H1 (cell line): ENCODE measurements around the gene PRR7. TPM values are rescaled to one million over a fixed set of nuclear protein-coding genes. Genes with fewer than 3 reads are reported as not detected.

ENCODE experiments used
- CTCF ChIA-PET: fragments of 300-600 bp; sonication (Branson Sonifier 250); formaldehyde crosslinking; loops from one replicate; lab custom pipeline; 2021; ENCODE audit not compliant: partially characterized antibody; lab: Charles Lee
- POLR2A ChIA-PET: fragments of 300-600 bp; sonication (Branson Sonifier 250); formaldehyde crosslinking; loops from one replicate; lab custom pipeline; 2021; ENCODE audit warnings: inconsistent platforms; ENCODE audit not compliant: partially characterized antibody; lab: Charles Lee
- DNase-seq, 2 experiments: peaks; one replicate each; pipeline versions ENCODE4 v3.0.0 to v3.0.0-alpha.2; 2010 to 2022; ENCODE audit warnings: low spot score in 2 of 2, low read depth in 1 of 2, mixed read lengths in 1 of 2
- FAIRE-seq: peaks from 2 replicates; lab custom pipeline; 2011; peaks lifted over from hg19 to GRCh38; lab: Jason Lieb, UNC
- H2AFZ ChIP-seq: 2 replicates; pipeline ENCODE4 v1.8.1; 2012; ENCODE audit warnings: low read length, inconsistent platforms
- H2AK5ac ChIP-seq: 2 replicates; pipeline ENCODE4 v1.6.1; 2013; ENCODE audit warnings: low read depth, low read length
- H2BK120ac ChIP-seq: replicated peaks from 2 replicates; pipeline ENCODE3; 2013; ENCODE audit warnings: low read depth, low read length, inconsistent platforms
- H2BK12ac ChIP-seq: 2 replicates; pipeline ENCODE4 v1.6.1; 2013; ENCODE audit warnings: low read depth, low read length
- H2BK15ac ChIP-seq: 2 replicates; pipeline ENCODE4 v1.6.1; 2013; ENCODE audit warnings: low read length
- H2BK20ac ChIP-seq: 2 replicates; pipeline ENCODE4 v1.6.1; 2013; ENCODE audit warnings: low read length
- H2BK5ac ChIP-seq: 2 replicates; pipeline ENCODE4 v1.6.1; 2013; ENCODE audit warnings: low read depth, low read length
- H3K14ac ChIP-seq: 2 replicates; pipeline ENCODE4 v1.6.1; 2013; ENCODE audit warnings: inconsistent platforms; ENCODE audit not compliant: insufficient read length
- H3K18ac ChIP-seq: 2 replicates; pipeline ENCODE4 v1.6.1; 2013; ENCODE audit warnings: low read length; ENCODE audit errors: extremely low read depth
- H3K23ac ChIP-seq: 2 replicates; pipeline ENCODE4 v1.6.1; 2013; ENCODE audit warnings: inconsistent platforms; ENCODE audit not compliant: insufficient read length
- H3K23me2 ChIP-seq: 2 replicates; pipeline ENCODE4 v1.6.1; 2013; ENCODE audit warnings: low read depth, low read length
- H3K27ac ChIP-seq: 2 replicates; pipeline ENCODE4 v1.6.1; 2011; ENCODE audit warnings: low read depth, low read length, inconsistent platforms
- H3K27me3 ChIP-seq, 4 experiments: replicated peaks in 1 of 4; 1 replicate in 1 of 4; 2 replicates in 3 of 4; pipeline versions ENCODE4 v1.6.1 to v1.8.1; 2011 to 2013; ENCODE audit warnings: low read length in 3 of 4, mild to moderate bottlenecking in 3 of 4, inconsistent platforms in 2 of 4, mixed read lengths in 2 of 4, moderate library complexity in 1 of 4; ENCODE audit not compliant: control insufficient read depth in 3 of 4, insufficient read depth in 3 of 4; ENCODE audit errors: extremely low read depth in 1 of 4
- H3K36me3 ChIP-seq, 4 experiments: 2 replicates each; pipeline versions ENCODE4 v1.6.1 to v1.8.1; 2011 to 2013; ENCODE audit warnings: mild to moderate bottlenecking in 4 of 4, low read length in 3 of 4, moderate library complexity in 2 of 4, control low read depth in 1 of 4, inconsistent platforms in 1 of 4; ENCODE audit not compliant: insufficient read depth in 4 of 4, control insufficient read depth in 2 of 4
- H3K4ac ChIP-seq: replicated peaks from 2 replicates; pipeline ENCODE3; 2013; ENCODE audit warnings: low read length, low read depth, mixed read lengths, inconsistent platforms; ENCODE audit not compliant: insufficient read length
- H3K4me1 ChIP-seq, 4 experiments: replicated peaks in 1 of 4; 1 replicate in 1 of 4; 2 replicates in 3 of 4; pipeline versions ENCODE4 v1.6.1 to v1.8.1; 2011 to 2013; ENCODE audit warnings: low read length in 3 of 4, inconsistent platforms in 2 of 4, mixed read lengths in 1 of 4; ENCODE audit not compliant: insufficient read depth in 4 of 4, control insufficient read depth in 3 of 4
- H3K4me2 ChIP-seq, 2 experiments: 2 replicates each; pipeline versions ENCODE4 v1.6.1 to v1.8.1; 2011 to 2013; ENCODE audit warnings: low read depth in 2 of 2, low read length in 2 of 2, control low read depth in 1 of 2, inconsistent platforms in 1 of 2, mild to moderate bottlenecking in 1 of 2; ENCODE audit not compliant: insufficient read depth in 1 of 2
- H3K4me3 ChIP-seq, 4 experiments: fragments of 200-600, 300-600 bp in 1 of 4; sonication (generic), shearing (Covaris generic), sonication (Bioruptor Twin) in 1 of 4; 2 replicates each; pipeline versions ENCODE4 v1.5.1 to v1.8.1; 2011 to 2016; ENCODE audit warnings: low read length in 4 of 4, low read depth in 3 of 4, control low read depth in 2 of 4, inconsistent platforms in 2 of 4, mild to moderate bottlenecking in 2 of 4, mixed read lengths in 1 of 4, moderate library complexity in 1 of 4; ENCODE audit not compliant: insufficient read depth in 2 of 4; ENCODE audit errors: extremely low read depth in 1 of 4
- H3K56ac ChIP-seq: replicated peaks from 2 replicates; pipeline ENCODE3; 2013; ENCODE audit warnings: low read depth, mild to moderate bottlenecking, mixed read lengths, low read length, inconsistent platforms; ENCODE audit not compliant: insufficient read length
- H3K79me1 ChIP-seq: 2 replicates; pipeline ENCODE4 v1.6.1; 2013; ENCODE audit warnings: low read depth, low read length, control low read depth
- H3K79me2 ChIP-seq, 2 experiments: 2 replicates each; pipeline versions ENCODE4 v1.6.1 to v1.8.1; 2012 to 2013; ENCODE audit warnings: low read length in 2 of 2, mild to moderate bottlenecking in 2 of 2, inconsistent platforms in 1 of 2; ENCODE audit not compliant: insufficient read depth in 2 of 2, control insufficient read depth in 1 of 2
- H3K9ac ChIP-seq, 4 experiments: replicated peaks in 1 of 4; 1 replicate in 1 of 4; 2 replicates in 3 of 4; pipeline versions ENCODE4 v1.6.1 to v1.8.1; 2011 to 2013; ENCODE audit warnings: low read depth in 3 of 4, low read length in 3 of 4, control low read depth in 2 of 4, mild to moderate bottlenecking in 2 of 4, moderate library complexity in 2 of 4, inconsistent platforms in 1 of 4; ENCODE audit errors: extremely low read depth in 1 of 4
- H3K9me3 ChIP-seq, 2 experiments: 2 replicates each; pipeline versions ENCODE4 v1.6.1 to v1.8.1; 2012 to 2013; ENCODE audit warnings: mild to moderate bottlenecking in 2 of 2, moderate library complexity in 2 of 2, control low read depth in 1 of 2, inconsistent platforms in 1 of 2, low read depth in 1 of 2, low read length in 1 of 2, mixed read lengths in 1 of 2; ENCODE audit not compliant: insufficient read depth in 2 of 2
- H4K20me1 ChIP-seq, 2 experiments: replicated peaks in 1 of 2; 2 replicates each; pipeline versions ENCODE3 to v1.8.1; 2011 to 2013; ENCODE audit warnings: inconsistent platforms in 2 of 2, low read length in 2 of 2, mild to moderate bottlenecking in 1 of 2; ENCODE audit not compliant: insufficient read depth in 2 of 2, control insufficient read depth in 1 of 2
- H4K5ac ChIP-seq: 2 replicates; pipeline ENCODE4 v1.6.1; 2013; ENCODE audit warnings: low read length, low read depth, mixed read lengths, inconsistent platforms; ENCODE audit not compliant: insufficient read length
- H4K8ac ChIP-seq: 2 replicates; pipeline ENCODE4 v1.8.0; 2013; ENCODE audit warnings: mild to moderate bottlenecking, moderate library complexity, low read length, inconsistent platforms; ENCODE audit not compliant: insufficient read depth; ENCODE audit errors: extremely low read depth
- H4K91ac ChIP-seq: replicated peaks from 2 replicates; pipeline ENCODE3; 2013; ENCODE audit warnings: low read length, mixed read lengths, inconsistent platforms; ENCODE audit not compliant: insufficient read length
- CTCF ChIP-seq, 3 experiments: IDR thresholded peaks; 1 replicate in 2 of 3; 2 replicates in 1 of 3; pipeline versions ENCODE4 v1.5.1 to v1.6.1; 2011; ENCODE audit warnings: low read length in 3 of 3, mild to moderate bottlenecking in 3 of 3, inconsistent platforms in 2 of 3, low read depth in 1 of 3, moderate library complexity in 1 of 3; ENCODE audit not compliant: insufficient read depth in 1 of 3; ENCODE audit errors: control extremely low read depth in 1 of 3
- E2F6 ChIP-seq: IDR thresholded peaks from 2 replicates; pipeline ENCODE4 v1.6.1; 2012; ENCODE audit warnings: inconsistent platforms
- MAX ChIP-seq: IDR thresholded peaks from 2 replicates; pipeline ENCODE4 v1.6.1; 2012; ENCODE audit warnings: inconsistent platforms
- POLR2AphosphoS5 ChIP-seq: IDR thresholded peaks from 2 replicates; pipeline ENCODE4 v1.6.1; 2011; ENCODE audit warnings: low read depth, low read length
- SIN3A ChIP-seq, 2 experiments: IDR thresholded peaks in 1 of 2; conservative IDR thresholded peaks in 1 of 2; 2 replicates each; pipeline ENCODE4 v1.6.1; 2011 to 2012; ENCODE audit warnings: low read length in 2 of 2, improper control_type of control experiment in 1 of 2, low read depth in 1 of 2, mild to moderate bottlenecking in 1 of 2
- WGBS, 2 experiments: shearing (Covaris generic) in 1 of 2; methylation state at CpG; one replicate each; pipeline versions ENCODE4 v1.1.6 to v1.1.7; 2013 to 2015; ENCODE audit warnings: low lambda C conversion rate in 2 of 2, mixed read lengths in 2 of 2, inconsistent platforms in 1 of 2, low coverage in 1 of 2, missing lambda C conversion rate in 1 of 2; ENCODE audit not compliant: insufficient replicate concordance in 2 of 2, insufficient coverage in 1 of 2, insufficient read length in 1 of 2; ENCODE audit errors: extremely low coverage in 1 of 2, missing lambda C conversion rate in 1 of 2; 5-methylcytosine and 5-hydroxymethylcytosine counted together
- polyA plus RNA-seq, 7 experiments: library from polyadenylated mRNA; depleted of rRNA in 3 of 7; stranded (reverse) in 5 of 7; unstranded in 2 of 7; fragments of >200 nt in 5 of 7; fragments of 200-250 nt in 2 of 7; gene quantifications; 1 replicate in 5 of 7; 2 replicates in 1 of 7; 4 replicates in 1 of 7; pipeline versions ENCODE4 v1.2.1 to v1.2.3, GENCODE V29; 2011 to 2013; ENCODE audit warnings: missing spikeins in 2 of 7, mixed read lengths in 2 of 7
- total RNA-seq: library from RNA; stranded (reverse); fragmentation: NEBNext Ultra II Directional; extraction: Animal tissue kit (Norgen Biotek cat#: 25700); gene quantifications from 2 replicates; pipeline ENCODE4 v1.2.1, GENCODE V29; 2021

The PRR7 gene
- total and polyA plus RNA-seq, 2 of the 8 experiments (the other 6 are each of a cell fraction or from before 2014, with no cell fraction given): 8.0 to 11.8 TPM

- Histone ChIP-seq H3K18ac (peak overlapping the region; percentile 24; the same call in 1 of the 2 replicates), H3K4me3 (peak overlapping the region; percentile 55 to 95 (median 80)), H3K23ac (no peak overlapping the region), H3K27ac (peak overlapping the region; percentile 88), H4K8ac (peak overlapping the region; percentile 7), H3K27me3 (no peaks in the 10 kb centered on the region), H4K20me1 (peaks cover 15 to 21% of the 10 kb centered on the region in 2 experiments), H3K36me3 (peaks cover 0 to 12% (median 8%) of the 10 kb centered on the region in 4 experiments; a peak in 4 of 8 replicates), H3K79me1 (peaks cover 16% of the 10 kb centered on the region), H3K9ac (peak overlapping the region; percentile 67 to 98 (median 92)), H2AFZ (no peak overlapping the region), H2BK120ac (no peak overlapping the region), H2BK12ac (peak overlapping the region; percentile 84; the same call in 1 of the 2 replicates), H3K4me1 (peaks cover 4 to 14% (median 9%) of the 10 kb centered on the region in 4 experiments; a peak in 6 of 7 replicates), H4K91ac (peak overlapping the region; percentile 41), H3K14ac (no peak overlapping the region), H3K4ac (peak overlapping the region; percentile 64), H2BK20ac (no peak overlapping the region), H3K79me2 (peaks cover 0 to 26% of the 10 kb centered on the region in 2 experiments; a peak in 2 of 4 replicates), H3K23me2 (peaks cover 10% of the 10 kb centered on the region), H3K4me2 (peak overlapping the region; percentile 70 to 94), H2BK5ac (no peak overlapping the region; the same call in 1 of the 2 replicates), H3K56ac (no peak overlapping the region), H2BK15ac (peak overlapping the region; percentile 81), H4K5ac (no peak overlapping the region), H3K9me3 (no peaks in the 10 kb centered on the region), H2AK5ac (no peak overlapping the region)
- POLR2A ChIA-PET: interaction anchor here (0.5 to 24.2 kb wide), 16 partner anchors 10 to 107 kb away, joined by 3 to 460 read pairs (median 5); partner anchors contain the start of genes DDX41, LMAN2, PDLIM7 and PRR7
- no peak for DNase-seq
- CTCF ChIA-PET: interaction anchor here (0.8 to 7.1 kb wide), 15 partner anchors 10 to 117 kb away, joined by 3 to 57 read pairs (median 5); partner anchors contain the start of gene PFN3
- no peak for FAIRE-seq
- 38% methylated on average over 10 of the region's 11 CpGs; no CpG with 5 or more reads in 1 of the 2 experiments for WGBS, 2 experiments
- TF ChIP-seq E2F6: peak; percentile 94
- 0 out of 2 replicates have a peak, but pooled peaks have one; percentile 1 for TF ChIP-seq POLR2AphosphoS5
- TF ChIP-seq SIN3A (conservative IDR thresholded peaks at IDR 0.05 in 1 of 2, IDR thresholded peaks at IDR 0.05 in 1 of 2; ENCODE audit: low read depth in 1 of 2, low read length in 2 of 2): no peak; a peak in 1 of 4 replicates
- no peak for TF ChIP-seq CTCF (IDR thresholded peaks at IDR 0.05; ENCODE audit: control extremely low read depth in 1 of 3, insufficient read depth in 1 of 3, low read depth in 1 of 3, low read length in 3 of 3)
- peak; percentile 82; the same call in 1 of the 2 replicates for TF ChIP-seq MAX
These were observed 19.3 kb upstream of the PRR7 start for GRCh38 chr5:177427211-177427822.
